OCI-LY3 (cell line): Measurements from ENCODE around the gene SFXN4.

ENCODE experiments used
- H2AFZ ChIP-seq: fragments of 200-600, 300-600 bp; shearing (Covaris generic); 2 replicates; pipeline ENCODE4 v1.6.0; 2014; ENCODE audit warnings: antibody characterized with exemption, low read depth, low read length
- H3K27ac ChIP-seq: fragments of 200-600, 300-600 bp; sonication (generic); 2 replicates; pipeline ENCODE4 v1.5.1; 2014; ENCODE audit warnings: mild to moderate bottlenecking, low read length, moderate library complexity, mixed read lengths
- H3K27me3 ChIP-seq: fragments of 200-600, 300-600 bp; sonication (generic); 2 replicates; pipeline ENCODE4 v1.6.1; 2014; ENCODE audit warnings: low read depth, low read length, mixed read lengths
- H3K36me3 ChIP-seq: fragments of 200-600, 300-600 bp; sonication (generic); replicated peaks from 2 replicates; pipeline ENCODE3; 2014; ENCODE audit warnings: low read depth, low read length, mixed read lengths
- H3K4me1 ChIP-seq: fragments of 300-600, 200-600 bp; sonication (generic); 2 replicates; pipeline ENCODE4 v1.6.1; 2014; ENCODE audit warnings: low read length, mixed read lengths
- H3K4me2 ChIP-seq: fragments of 200-600, 300-600 bp; sonication (generic); 2 replicates; pipeline ENCODE4 v1.6.1; 2014; ENCODE audit warnings: low read length, mixed read lengths
- H3K4me3 ChIP-seq: fragments of 300-600, 200-600 bp; sonication (generic); 2 replicates; pipeline ENCODE4 v1.5.1; 2014; ENCODE audit warnings: antibody characterized with exemption, mild to moderate bottlenecking, low read length, moderate library complexity
- H3K79me2 ChIP-seq: fragments of 300-600, 200-600 bp; shearing (Covaris generic); 2 replicates; pipeline ENCODE4 v1.6.1; 2014; ENCODE audit warnings: mild to moderate bottlenecking, low read length, mixed read lengths
- H3K9ac ChIP-seq: fragments of 300-600, 200-600 bp; shearing (Covaris generic); 2 replicates; pipeline ENCODE4 v1.6.0; 2014; ENCODE audit warnings: mild to moderate bottlenecking, low read length, moderate library complexity
- H3K9me3 ChIP-seq: fragments of 200-600, 300-600 bp; shearing (Covaris generic); 2 replicates; pipeline ENCODE4 v1.6.1; 2014; ENCODE audit warnings: low read length, mixed read lengths; ENCODE audit not compliant: insufficient read depth
- H4K20me1 ChIP-seq: fragments of 200-600, 300-600 bp; sonication (generic); 2 replicates; pipeline ENCODE4 v1.6.1; 2016; ENCODE audit warnings: low read length, mixed read lengths; ENCODE audit not compliant: insufficient read depth
- EZH2phosphoT487 ChIP-seq: fragments of 200-600 bp; shearing (Covaris generic); IDR thresholded peaks from 2 replicates; pipeline ENCODE4 v1.6.1; 2018; ENCODE audit warnings: antibody characterized with exemption, mixed run types, low read depth
- TF ChIP-seq, protein P1 (sequence below): fragments of 200-600, 300-600 bp; sonication (generic); IDR thresholded peaks from 2 replicates; pipeline ENCODE4 v1.5.1; 2014; ENCODE audit warnings: antibody characterized with exemption, low read length, low read depth

Gene SFXN4

DNA sequence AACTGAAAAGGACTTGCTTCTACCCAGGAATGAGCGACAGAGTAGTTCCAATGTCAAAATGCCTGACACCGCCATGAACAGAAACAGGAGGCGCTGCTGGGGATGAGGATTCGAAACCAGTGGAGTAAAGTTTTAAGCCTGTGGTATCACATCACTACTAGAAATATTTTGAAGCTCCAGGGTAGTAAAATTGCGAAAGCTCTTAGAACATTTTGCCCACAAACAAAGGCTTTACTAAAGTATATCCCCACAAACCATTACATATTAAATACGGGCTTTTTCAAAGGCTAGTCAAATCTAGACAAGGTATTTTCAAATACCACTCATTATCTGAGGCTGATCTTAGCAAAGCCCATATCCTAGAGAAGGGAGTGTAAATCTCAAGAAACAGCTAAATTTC, 10.7 kb upstream of the SFXN4 start:
- Histone ChIP-seq H3K4me1 (peaks cover 16% of the 10 kb centered on the region), H3K9me3 (no peaks in the 10 kb centered on the region), H3K9ac (no peak overlapping the region), H3K36me3 (peaks cover 21% of the 10 kb centered on the region), H2AFZ (no peak overlapping the region), H3K4me2 (no peak overlapping the region), H3K79me2 (peaks cover 35% of the 10 kb centered on the region), H3K4me3 (no peak overlapping the region), H3K27ac (no peak overlapping the region), H3K27me3 (no peaks in the 10 kb centered on the region), H4K20me1 (no peaks in the 10 kb centered on the region)
- TF ChIP-seq, protein P1, sequence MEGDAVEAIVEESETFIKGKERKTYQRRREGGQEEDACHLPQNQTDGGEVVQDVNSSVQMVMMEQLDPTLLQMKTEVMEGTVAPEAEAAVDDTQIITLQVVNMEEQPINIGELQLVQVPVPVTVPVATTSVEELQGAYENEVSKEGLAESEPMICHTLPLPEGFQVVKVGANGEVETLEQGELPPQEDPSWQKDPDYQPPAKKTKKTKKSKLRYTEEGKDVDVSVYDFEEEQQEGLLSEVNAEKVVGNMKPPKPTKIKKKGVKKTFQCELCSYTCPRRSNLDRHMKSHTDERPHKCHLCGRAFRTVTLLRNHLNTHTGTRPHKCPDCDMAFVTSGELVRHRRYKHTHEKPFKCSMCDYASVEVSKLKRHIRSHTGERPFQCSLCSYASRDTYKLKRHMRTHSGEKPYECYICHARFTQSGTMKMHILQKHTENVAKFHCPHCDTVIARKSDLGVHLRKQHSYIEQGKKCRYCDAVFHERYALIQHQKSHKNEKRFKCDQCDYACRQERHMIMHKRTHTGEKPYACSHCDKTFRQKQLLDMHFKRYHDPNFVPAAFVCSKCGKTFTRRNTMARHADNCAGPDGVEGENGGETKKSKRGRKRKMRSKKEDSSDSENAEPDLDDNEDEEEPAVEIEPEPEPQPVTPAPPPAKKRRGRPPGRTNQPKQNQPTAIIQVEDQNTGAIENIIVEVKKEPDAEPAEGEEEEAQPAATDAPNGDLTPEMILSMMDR: no peak
- TF ChIP-seq EZH2phosphoT487: no peak

DNA sequence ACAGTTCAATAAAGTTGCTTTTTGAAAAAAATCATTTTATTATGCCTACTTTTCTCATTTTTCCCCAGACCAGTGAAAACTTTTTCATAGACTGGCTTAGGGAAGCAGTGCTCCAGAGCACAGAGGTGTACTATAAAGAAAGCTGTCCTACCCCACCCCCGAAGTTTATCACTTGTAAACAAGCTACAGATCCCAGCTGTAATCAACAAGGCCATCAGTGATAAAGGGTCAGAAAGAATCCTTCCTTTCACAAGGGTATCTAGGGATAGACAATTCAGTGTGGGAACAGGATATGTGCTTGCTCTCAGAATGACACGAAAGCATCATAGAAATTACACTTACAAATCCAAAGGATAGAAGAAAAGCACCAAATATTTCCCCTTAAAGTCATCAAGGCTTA, 8.6 kb upstream of the SFXN4 start:
- TF ChIP-seq, protein P1: no peak
- TF ChIP-seq EZH2phosphoT487: no peak
- H3K27ac ChIP-seq: no peak overlapping the region
- H3K9ac ChIP-seq: no peak overlapping the region
- H3K4me3 ChIP-seq: no peak overlapping the region
- peaks cover 14% of the 10 kb centered on the region for H3K4me1 ChIP-seq
- H3K79me2 ChIP-seq: peaks cover 35% of the 10 kb centered on the region
- no peak overlapping the region for H2AFZ ChIP-seq
- no peak overlapping the region for H3K4me2 ChIP-seq
- H3K27me3 ChIP-seq: no peaks in the 10 kb centered on the region
- no peaks in the 10 kb centered on the region for H4K20me1 ChIP-seq
- peaks cover 27% of the 10 kb centered on the region for H3K36me3 ChIP-seq
- H3K9me3 ChIP-seq: no peaks in the 10 kb centered on the region

DNA sequence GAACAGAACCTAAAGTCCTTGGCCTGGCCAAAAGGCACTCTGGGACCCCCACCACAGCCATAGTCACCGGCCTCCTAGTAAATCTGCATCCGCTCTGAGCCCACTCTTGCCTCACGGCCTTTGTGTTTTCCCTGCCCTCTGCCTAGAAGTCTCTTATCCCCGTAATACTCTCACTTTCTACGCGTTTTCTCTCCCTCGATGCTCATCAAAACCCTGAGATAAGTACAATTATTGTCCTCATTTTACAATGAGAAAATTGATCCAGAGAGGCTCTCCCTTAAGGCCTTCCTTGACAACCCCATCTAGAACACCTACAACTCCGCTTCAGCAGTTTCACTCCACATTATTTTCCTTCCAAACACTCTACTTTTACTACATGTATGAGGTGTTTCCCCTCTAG, 1.5 kb upstream of the SFXN4 start:
- Histone ChIP-seq H3K4me2 (no peak overlapping the region), H3K9ac (no peak overlapping the region), H3K27ac (no peak overlapping the region)

DNA sequence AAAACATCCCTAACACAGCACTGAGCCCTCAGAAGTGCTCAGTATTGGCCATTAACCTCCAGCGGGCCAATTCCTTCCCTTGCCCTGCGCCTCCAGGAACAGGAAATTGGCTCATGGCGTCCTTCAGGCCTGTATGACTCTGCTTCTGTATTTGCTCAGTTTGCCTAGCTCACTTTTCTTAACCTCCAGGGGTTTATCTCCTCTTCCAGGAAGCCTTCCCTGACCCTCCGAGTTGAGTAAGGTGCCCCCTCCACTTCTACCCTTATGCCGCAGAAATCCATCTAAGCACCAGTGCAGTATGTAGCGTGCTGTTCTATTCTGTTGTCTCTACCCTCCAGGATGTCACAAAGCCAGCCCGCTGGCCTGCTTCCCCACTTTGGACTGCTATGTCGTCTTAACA, 1.1 kb upstream of the SFXN4 start:
- TF ChIP-seq, protein P1: no peak
- no peak for TF ChIP-seq EZH2phosphoT487
- Histone ChIP-seq H3K27ac (no peak overlapping the region), H3K27me3 (no peaks in the 10 kb centered on the region), H3K36me3 (peaks cover 13% of the 10 kb centered on the region), H3K4me2 (no peak overlapping the region), H4K20me1 (no peaks in the 10 kb centered on the region), H3K4me1 (peaks cover 12% of the 10 kb centered on the region), H3K79me2 (peaks cover 13% of the 10 kb centered on the region), H3K9me3 (no peaks in the 10 kb centered on the region), H3K4me3 (no peak overlapping the region), H3K9ac (no peak overlapping the region), H2AFZ (no peak overlapping the region)

More for the DNA sequence above, 1.5 kb upstream of the SFXN4 start:
- Histone ChIP-seq H3K79me2 (peaks cover 13% of the 10 kb centered on the region), H3K4me1 (peaks cover 12% of the 10 kb centered on the region), H3K9me3 (no peaks in the 10 kb centered on the region), H4K20me1 (no peaks in the 10 kb centered on the region), H3K36me3 (peaks cover 15% of the 10 kb centered on the region), H3K4me3 (no peak overlapping the region), H2AFZ (no peak overlapping the region), H3K27me3 (no peaks in the 10 kb centered on the region)
- no peak for TF ChIP-seq EZH2phosphoT487
- TF ChIP-seq, protein P1: no peak
